ENCODE results near the gene SSNA1.

DNA sequence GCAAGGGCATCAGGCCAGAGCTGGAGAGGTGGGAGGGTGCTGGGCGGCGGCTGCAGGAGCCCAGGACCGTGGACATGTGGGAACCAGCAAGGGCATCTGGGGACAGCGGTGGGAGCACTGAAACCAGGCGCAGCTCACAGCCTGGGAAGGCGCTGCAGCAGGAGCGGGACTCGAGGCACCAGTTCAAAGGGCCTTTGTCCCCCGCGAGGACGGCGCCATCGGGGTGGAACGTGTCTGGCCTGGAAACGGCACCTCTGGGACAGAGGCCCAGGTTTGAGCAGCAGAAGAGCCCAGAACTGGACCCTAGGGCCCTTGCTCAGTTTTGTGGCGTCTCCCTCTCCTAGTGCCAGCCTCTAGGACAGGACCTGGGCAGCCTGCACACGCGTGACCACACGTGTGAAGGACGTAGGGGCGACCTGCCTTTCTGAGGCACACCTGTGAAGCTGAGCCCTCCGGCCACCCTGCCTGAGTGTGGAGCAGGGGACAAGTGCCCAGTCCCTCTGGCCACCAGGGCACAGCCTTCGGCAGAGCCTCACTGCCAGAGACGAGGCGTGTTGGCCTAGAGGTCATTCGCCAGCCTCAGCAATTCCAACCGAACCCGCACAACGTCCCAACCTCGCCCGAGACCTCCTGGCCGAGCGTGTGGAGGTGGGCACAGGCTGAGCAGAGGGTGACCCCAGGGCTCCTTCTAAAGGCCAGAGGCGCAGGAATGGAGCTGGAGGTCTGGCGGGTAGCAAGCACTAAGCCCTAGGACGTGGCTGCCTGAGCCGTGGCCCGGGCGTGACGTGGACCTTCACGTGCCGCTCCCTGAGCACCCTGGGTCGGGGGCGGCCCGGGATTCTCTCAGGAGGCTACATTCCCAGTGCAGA is 14.4 kb upstream of the SSNA1 start:
- TF ChIP-seq FOXM1 (IDR thresholded peaks at IDR 0.05; ENCODE audit: borderline replicate concordance, low read depth) (no peak), EGR1 (IDR thresholded peaks at IDR 0.05) (no peak), CEBPB (IDR thresholded peaks at IDR 0.05) (no peak), CREB1 (IDR thresholded peaks at IDR 0.05; ENCODE audit: low read depth) (no peak), USF1 (IDR thresholded peaks at IDR 0.05) (no peak), EP300 (IDR thresholded peaks at IDR 0.05; ENCODE audit: borderline replicate concordance) (no peak), RAD21 (IDR thresholded peaks at IDR 0.05; ENCODE audit: low read depth) (no peak), YY1 (IDR thresholded peaks at IDR 0.05; ENCODE audit: low read depth) (no peak), MAX (IDR thresholded peaks at IDR 0.05) (no peak), TEAD4 (IDR thresholded peaks at IDR 0.05) (no peak), TCF12 (IDR thresholded peaks at IDR 0.05; ENCODE audit: low read depth) (no peak)
- TF ChIP-seq, protein P1, sequence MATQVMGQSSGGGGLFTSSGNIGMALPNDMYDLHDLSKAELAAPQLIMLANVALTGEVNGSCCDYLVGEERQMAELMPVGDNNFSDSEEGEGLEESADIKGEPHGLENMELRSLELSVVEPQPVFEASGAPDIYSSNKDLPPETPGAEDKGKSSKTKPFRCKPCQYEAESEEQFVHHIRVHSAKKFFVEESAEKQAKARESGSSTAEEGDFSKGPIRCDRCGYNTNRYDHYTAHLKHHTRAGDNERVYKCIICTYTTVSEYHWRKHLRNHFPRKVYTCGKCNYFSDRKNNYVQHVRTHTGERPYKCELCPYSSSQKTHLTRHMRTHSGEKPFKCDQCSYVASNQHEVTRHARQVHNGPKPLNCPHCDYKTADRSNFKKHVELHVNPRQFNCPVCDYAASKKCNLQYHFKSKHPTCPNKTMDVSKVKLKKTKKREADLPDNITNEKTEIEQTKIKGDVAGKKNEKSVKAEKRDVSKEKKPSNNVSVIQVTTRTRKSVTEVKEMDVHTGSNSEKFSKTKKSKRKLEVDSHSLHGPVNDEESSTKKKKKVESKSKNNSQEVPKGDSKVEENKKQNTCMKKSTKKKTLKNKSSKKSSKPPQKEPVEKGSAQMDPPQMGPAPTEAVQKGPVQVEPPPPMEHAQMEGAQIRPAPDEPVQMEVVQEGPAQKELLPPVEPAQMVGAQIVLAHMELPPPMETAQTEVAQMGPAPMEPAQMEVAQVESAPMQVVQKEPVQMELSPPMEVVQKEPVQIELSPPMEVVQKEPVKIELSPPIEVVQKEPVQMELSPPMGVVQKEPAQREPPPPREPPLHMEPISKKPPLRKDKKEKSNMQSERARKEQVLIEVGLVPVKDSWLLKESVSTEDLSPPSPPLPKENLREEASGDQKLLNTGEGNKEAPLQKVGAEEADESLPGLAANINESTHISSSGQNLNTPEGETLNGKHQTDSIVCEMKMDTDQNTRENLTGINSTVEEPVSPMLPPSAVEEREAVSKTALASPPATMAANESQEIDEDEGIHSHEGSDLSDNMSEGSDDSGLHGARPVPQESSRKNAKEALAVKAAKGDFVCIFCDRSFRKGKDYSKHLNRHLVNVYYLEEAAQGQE (IDR thresholded peaks at IDR 0.05; ENCODE audit: low read depth), result no peak

All from Ishikawa (cell line).